ENCODE data around the gene LMF2.
"Not testable (repeated sequence)": the region's sequence is repeated elsewhere in the genome, so short reads cannot be mapped to it uniquely, and the experiment has no call there.

The LMF2 gene

DNA sequence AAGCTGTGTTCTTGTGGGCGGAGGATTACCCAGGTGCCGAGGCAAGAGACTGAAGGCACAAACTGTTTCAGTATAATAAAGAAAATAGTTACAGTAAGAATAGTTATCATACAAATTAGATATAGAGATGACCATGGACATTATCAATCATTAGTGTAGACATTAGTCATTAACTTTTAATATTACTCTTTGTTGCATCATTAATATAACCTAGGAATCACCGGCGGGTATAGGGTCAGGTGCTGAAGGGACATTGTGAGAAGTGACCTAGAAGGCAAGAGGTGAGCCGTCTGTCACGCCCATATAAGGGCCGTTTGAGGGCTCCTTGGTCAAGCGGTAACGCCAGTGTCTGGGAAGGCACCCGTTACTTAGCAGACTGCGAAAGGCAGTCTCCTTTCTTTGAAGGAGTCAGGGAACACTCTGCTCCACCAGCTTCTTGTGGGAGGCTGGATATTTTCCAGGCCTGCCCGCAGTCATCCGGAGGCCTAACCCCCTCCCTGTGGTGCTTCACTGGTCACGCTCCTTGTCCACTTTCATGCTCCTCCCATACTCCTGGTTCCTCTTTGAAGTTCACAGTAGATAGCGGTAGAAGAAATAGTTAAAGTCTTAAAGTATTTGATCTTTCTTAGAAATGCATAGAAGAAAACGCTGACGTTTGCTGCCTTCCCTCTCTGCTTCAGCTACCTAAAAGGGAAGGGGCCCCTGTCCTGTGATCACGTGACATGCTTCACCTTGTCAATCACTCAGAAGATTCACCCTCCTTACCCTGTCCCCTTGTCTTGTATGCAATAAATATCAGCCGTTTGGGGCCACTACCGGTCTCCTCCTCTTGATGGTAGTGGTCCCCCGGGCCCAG, 26.6 kb upstream of the LMF2 start:
- DNase-seq, ATAC-seq: not testable (repeated sequence)

DNA sequence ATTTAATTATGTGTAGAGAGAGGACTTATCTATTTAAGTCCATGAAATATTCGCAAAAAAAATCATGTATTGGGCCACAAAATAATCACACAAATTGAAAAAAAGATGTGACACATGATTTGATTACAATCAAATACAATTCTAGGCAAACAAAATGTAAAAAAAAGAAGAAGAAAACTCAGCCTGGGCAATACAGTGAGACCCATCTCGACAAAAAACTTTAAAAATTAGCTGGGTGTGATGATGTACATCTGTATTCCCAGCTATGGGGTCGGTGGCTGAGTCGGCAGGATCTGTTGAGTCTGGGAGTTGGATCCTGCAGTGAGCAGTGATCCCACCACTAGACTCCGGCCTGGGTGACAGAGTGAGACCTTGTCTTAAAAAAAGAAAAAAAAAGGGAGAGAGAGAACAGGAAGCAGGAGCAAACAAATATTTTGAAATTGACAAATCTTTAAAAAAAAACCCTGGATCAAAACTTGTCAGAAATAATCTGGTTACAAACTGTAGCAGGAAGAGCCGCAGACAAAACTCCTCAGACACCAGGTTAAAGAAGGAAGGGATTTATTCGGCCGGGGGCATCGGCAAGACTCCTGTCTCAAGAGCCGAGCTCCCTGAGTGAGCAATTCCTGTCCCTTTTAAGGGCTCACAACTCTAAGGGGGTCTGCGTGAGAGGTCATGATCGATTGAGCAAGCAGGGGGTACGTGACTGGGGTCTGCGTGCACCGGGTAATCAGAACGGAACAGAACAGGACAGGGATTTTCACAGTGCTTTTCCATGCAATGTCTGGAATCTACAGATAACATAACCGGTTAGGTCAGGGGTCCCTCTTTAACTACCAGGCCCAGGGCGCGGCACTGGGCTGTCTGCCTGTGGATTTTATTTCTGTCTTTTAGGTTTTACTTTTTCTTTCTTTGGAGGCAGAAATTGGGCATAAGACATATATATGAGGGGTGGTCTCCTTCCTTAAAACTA, 25.6 kb upstream of the LMF2 start:
- ATAC-seq (no peak), DNase-seq (no peak)

DNA sequence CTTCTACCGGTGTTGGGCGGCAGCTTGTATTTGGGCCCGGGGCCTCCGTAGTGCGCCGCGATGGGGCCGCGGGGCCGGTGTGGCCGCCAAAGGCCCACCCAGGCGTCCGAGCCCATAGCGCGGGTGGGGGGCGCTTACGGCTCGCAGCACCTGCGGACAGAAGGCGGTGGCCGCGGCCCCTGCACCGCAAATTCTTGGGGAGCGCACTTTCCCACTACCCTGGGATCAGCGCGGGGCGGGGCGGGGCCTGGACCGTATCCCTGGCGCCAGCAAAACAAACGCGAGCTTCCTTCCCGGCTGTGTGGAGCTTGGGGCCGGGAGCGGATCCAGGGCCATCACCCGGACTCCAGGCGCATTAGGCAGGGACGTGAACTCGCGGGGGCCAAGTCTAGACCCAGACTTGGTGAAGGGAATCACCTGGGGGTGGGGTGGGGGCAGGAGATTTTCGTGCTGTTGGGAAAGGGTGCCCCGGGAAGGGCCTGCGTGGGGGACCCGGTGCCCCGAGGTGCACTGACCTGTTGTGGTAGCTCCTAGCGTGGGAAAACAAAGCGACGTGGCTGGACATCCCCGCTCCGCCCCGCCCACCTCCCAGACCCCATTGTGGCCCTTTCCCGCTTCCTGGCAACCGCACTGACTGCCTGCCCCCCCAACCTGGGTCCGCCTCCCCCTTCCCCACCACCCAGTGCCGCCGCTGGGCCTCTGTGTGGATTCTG, 24.6 kb upstream of the LMF2 start:
- ATAC-seq, result no peak
- peak; percentile 41 for DNase-seq

DNA sequence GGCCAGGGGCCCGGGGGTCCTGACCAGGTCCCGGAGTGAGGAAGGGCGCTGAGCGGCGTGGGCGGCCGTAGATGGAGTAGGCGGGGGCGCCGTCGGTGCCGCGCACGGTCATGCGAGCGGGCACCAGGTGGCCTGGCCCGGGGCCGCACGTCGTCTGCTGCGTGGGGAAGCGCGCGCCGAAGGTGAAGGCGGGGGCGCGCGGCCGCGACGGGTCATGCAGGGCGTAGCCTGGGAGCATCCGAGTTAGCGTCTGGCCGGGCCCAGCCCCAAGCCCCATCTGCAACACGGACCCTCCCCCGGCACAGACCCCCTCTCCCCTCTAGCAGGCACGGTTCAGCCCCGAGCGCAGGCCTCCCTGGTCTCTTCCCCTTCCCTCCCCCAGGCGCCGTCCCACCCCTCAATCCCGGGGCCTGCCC, 24.1 kb upstream of the LMF2 start:
- DNase-seq, result peak; percentile 81
- ATAC-seq, result peak; percentile 35

DNA sequence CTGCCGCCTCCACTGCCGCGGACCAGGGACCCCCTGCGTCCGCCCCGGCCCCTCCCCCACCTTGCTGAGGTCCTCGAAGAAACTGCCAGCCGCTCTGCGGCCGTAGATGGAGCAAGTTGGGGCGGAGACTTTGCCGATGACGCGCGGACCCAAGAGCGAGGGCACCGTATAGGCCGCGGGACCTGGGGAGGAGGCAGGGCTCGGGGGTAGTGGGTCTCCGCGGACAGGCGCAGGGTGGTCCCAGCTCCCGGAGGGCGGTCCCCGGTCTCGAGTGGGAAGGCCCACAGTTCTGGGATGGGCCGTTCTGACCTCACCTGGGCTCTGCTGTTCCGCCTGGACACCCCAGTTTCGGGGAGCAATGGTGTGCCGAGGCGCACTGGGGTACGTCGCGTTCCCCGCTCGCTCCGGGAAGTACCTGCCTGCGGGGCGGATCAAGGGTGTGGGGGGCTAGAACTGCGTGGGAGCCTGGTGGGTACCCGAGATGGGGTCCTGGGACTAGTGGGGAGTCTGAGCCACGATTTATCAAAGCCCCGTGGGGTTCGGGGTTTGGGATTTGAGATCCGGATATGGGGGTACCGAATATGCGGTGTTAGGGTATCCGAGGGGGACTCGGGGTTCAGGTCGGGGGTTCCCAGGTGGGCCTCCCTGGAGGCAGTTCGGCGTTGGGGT, 23.5 kb upstream of the LMF2 start:
- DNase-seq (peak; percentile 91), ATAC-seq (peak; percentile 59)

DNA sequence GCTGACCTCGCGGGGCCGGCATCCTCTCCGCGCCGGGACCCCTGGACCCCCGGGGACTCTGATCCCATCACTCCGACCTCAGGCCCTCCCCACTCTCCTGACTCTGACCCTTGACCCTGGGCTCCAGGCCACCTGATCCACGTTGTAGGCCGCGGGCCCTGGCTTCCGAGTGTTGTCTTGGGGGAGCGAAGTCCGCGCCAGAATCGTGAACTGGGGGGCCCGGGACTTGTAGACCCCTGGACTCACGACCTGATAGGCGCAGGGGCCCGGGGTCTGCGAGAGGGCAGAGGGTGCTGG, 23.0 kb upstream of the LMF2 start:
- ATAC-seq (peak; percentile 0), DNase-seq (no peak)

DNA sequence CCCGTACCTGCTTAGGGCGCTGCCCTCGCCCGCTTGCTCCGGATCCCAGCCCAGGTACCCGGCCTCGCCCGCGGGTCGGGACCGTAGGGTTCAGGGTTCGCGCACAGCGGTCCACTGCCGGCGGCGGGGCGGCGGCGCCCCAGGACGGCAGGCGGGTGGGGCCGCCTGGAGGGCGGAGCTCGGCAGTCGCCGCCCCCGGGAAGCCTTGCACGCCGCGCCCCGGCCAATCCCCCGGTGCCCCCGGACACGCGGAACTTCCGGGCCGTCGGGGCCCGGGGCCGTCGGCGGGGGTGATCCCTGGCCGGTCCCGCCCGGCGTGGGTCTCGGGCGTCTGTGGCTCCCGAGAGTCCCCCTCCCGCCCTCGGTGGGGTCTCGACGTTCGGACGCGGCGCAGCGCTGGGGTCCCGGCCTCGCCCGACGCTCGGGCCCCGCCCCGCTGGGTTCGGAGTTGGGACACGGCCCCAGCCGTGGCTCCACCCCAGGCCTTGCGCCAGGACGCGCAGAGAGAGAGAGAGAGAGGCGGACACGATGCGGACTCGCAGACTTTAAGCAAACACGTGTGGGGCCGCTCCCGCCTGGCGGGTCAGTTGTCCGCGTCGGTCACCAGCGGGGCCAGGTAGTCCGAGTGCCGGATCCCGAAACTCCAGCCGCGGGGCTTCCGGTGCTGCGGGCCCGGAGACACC, 22.5 kb upstream of the LMF2 start, which contains the start of gene TYMP:
TSS of gene TYMP (minus strand) at position 116 of the 683 bp plus-strand sequence. CDS start 303 bp downstream, outside the sequence.
- peak; percentile 24 for ATAC-seq
- DNase-seq, result peak; percentile 86

DNA sequence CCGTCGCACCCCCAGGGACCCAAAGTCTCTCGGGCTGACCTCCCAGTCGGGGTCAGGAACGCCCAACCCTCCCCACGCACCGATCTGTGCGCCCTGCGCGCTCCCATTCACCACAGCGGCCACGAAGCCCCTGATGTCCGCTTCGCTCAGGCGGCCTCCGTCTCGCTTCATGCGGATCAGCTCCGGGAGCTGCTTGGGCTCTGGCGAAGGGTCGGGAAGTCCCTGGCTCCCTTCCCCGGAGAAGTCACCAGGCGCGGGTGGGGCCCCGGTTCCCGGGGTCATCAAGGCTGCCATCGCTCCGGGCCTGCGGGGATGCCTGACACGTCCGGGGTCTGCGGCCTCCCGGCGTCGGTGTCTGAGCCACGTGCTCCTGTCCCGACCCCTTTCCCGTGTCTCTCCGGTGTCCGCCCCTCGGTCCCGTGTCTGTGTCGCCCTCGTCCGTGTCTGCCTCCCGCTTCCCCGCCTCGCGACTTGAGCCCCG, 22.0 kb upstream of the LMF2 start:
- ATAC-seq (no peak), DNase-seq (no peak)

DNA sequence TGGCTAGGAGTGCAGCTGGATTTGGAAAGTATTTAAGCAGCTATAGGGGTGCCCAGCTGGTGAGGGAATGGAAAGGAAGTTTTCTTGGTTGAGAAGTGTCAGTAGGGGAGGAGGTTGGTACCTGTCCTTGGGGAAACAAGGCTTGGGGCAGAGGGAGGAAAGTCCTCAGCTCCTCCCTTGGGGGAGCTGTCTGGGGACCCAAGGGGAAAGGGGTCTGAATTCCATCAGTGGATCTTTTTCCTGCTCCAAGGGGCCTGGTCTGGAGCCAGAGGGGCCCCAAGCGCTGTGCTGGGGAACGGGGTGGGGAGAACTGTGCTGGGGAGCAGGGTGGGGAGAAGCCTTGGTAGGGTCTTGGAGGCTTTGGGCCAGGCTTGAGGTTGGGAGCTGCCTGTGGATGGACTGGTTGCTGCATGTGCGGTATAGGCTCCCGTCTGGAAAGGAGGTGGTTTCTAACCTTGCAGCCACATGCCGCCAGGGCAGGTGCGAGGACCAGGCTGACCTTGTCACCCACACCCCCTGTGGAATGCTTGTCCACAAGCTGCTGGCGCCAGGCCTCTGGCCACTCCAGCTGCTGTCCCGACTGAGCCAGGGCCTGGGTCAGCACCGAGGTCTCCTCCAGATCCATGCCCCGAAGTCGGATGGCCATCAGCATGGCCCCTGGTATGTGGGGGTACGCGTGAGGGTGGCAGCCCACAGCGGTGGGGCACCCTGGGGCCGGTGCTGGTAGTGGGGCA, 21.3 kb upstream of the LMF2 start:
- ATAC-seq, result no peak
- DNase-seq, result peak; percentile 27

DNA sequence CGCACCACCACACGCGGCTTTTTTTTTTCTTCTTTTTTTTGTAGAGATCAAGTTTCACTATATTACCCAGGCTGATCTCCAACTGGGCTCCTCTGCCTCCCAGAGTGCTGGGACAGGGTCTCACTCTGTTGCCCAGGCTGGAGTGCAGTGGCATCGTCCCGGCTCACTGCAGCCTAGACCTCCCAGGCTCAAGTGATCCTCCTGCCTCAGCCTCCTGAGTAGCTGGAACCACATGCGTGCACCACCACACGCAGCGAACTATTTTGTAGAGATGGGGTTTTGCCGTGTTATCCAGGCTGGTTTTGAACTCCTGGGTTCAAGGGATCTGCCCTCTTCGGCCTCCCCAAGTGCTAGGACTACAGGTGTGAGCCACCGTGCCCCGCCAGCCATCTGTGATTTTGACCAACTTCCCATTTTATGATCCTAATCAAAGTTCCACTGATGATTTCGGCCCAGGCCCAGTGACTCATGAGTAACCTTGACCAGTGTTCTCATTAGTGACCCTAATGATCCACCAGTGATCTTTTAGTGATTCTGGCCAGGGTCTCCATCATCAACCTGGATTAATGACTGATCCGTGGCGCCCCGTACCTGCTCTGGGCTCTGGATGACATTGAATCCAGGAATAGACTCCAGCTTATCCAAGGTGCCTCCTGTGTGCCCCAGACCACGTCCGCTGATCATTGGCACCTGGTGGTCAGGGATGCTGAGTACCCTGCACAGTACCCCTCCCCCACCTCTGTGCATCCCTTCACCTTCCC, 20.6 kb upstream of the LMF2 start:
- no peak for DNase-seq
- no peak for ATAC-seq

DNA sequence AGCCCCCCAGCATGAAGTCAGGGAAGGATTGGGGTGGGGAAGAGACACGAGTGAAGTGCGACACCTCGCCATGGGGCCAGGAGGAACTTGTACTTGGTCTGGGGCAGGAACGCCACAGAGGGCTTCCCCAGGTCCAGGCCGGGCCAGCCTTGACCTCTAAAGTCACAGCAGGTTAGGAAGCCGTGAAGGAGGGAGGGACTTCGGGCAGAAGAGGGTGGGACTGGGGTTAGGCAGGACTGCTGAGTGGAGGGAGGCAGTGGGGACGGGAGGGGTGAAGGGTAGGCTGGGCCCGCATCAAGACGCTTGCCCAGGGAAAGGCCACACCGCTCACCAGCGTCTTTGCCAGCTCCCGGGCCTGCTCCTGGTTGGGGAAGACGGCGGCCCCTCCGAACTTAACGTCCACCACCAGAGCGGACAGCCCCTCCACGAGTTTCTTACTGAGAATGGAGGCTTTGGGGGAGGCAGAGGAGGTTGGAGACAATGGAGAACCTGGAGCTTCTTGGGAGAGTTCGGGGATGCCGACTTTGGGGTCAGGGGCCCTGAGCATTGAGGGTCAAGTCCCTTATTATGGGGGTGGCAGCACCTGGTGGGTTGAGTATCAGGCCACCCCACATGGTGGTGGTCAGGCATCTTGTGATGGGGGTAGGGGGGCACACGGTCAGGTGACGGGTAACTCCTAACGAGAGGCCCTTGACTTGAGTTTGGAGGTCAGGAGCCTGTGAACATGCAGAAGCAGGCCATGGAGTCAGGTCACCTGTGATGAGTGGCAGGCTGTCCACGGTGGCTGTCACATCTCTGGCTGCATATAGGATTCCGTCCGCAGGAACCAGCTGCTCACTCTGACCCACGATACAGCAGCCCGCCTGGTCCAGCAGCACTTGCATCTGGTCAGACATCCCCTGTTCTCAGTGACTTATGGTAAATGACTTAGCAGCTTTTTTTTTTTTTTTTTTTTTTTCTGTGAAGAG, 19.6 kb upstream of the LMF2 start:
- ATAC-seq (peak; percentile 6), DNase-seq (peak; percentile 71)

DNA sequence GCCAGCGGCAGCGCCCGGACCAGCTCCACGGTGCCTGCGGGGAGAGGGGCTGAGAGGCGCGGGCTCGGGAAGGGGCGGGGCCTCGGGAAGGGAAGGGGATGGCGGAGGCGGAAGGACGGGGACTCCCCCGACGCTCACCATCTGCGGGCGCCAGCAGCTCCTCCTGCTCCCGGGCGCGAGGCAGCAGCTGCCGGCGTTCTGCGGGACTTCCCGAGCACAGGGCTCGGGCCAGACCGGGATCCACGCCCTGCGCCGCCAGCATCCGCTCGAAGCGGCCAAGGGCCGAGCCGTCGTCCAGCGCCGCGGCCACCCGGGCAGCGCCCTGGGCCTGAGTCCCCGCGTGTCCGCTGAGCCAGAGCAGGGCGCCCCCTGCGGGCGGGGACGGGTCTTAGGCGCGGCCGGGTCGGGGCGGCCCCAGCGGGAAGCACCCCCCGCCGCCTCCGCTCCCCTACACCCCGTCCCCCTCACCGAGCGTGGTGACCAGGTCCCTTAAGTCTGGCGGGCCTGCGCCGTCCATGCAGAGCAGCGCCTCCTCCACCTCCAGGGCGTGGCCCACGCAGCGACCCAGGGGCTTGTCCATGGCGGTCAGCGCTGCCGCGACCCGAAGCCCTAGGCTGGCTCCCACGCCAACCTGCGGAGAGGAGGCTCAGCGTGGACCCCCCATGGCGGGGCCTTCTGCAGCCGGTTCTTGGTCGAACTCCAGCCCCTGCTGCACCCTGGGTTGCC, 18.8 kb upstream of the LMF2 start:
- DNase-seq, result peak; percentile 91
- peak; percentile 30 for ATAC-seq

DNA sequence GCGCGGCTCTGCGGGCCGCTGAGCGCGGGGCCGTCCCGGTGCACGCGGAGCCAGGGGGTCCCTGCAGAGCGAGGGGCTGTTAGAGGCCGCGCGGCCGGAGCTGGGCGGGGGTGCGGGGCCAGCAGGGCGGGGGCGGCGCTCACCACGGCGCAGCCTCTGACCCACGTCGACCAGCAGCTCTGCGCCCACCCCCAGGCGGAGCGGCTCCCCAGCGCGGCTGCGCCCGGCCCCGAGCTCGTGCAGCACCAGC, 18.3 kb upstream of the LMF2 start:
- ATAC-seq (no peak), DNase-seq (no peak)

DNA sequence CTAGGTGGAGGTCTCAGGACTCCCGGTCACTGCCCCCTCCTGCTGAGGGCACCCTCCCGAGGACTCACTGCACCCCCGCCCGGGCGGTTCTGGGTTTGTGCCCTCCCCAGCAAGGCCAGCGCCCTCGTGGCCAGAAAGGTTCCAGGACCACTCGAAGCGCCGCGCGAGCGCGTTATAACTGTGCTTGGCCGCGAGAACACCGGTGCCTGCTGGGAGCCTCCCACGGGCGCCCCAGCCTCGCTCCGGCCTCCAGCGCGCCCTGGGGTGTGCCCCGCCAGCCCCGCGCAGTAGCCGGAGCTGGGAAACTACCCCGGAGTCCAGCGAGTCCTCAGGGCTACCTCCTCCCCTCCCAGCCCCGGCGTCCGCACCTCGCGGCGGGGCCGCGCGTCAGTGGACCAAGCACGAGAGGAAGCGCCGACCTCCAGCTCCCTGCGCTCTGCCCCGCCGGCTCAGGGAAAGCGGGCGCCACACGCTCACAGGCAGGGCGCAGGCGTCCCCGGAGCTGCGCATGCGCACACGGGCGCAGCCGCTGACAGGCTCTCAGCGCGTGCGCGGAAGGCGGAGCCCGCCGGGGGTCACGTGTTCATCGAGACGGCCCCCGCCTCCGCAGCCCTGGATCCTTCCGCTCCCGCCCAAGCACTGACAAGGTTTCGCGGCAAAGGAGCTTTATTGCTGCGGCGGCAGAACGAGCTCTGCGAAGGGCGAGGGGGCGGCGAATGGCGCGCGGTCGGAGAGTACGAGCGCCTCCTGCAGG, 17.8 kb upstream of the LMF2 start, which contains the start of gene SCO2:
TSS of gene SCO2 (minus strand) at position 495 of the 754 bp plus-strand sequence. CDS start 1,187 bp downstream, outside the sequence.
- ATAC-seq, result peak; percentile 49
- peak; percentile 99 for DNase-seq

DNA sequence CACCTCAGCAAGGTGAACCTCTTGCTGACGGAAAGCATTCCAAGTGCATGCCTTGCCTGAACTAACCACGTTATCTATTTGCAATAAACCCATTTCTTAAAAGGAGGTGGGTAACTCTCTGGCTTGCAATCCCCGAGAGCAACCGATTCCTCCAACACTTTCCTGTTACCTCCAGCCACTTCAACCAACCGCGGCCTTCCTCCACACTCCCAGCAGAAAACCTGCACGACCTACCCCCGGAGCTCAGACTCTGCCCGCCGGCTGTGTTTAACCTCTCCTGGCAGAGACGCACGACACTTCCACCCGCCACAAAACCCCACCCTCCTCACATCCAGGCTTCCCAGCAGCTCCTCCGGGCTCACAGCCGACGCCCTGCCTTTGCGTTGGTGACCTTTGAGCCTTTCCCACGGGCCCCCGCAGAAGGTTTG, 17.2 kb upstream of the LMF2 start:
- no peak for ATAC-seq

DNA sequence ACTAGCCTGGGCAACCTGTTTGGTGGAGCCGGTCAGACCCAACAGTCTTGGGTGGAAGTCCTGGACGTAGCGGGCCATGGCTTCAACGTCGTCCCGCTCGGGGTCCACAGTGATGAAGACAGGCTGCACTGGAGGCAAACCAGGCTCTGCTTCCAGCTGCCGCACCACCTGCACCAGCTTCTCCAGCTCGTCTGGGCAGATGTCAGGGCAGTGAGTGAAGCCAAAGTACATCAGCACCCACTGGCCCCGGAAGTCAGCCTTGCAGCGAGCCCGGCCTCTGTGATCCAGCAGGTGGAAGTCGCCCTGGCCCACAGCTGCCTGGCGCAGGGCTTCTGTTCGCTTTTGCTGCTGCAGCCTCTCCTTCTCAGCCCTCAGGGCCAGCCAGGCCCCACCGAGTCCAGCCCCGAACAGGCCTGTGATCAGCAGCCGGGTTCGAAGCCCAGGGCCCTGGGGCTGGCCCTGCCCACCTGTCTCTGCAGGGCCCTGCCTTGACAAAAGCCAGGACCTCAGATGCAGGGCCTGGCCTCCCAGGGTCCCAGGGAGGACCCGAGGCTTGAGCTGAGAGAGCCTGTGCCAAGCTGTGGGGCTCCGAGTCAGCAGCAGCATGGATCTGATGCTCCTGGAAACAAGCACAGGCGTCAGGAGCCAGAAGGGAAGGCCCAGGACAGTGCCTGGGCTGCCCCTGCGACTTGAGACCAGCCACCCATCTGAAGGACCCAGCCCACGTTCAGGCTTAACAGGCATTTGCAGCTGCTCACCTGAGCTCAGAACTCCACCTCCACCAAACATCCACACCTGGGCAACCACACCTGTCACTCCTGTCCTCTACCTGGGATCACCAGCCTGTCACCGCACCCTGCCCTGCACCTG, 16.5 kb upstream of the LMF2 start:
- ATAC-seq (no peak), DNase-seq (no peak)

More for the DNA sequence above, 17.2 kb upstream of the LMF2 start:
- no peak for DNase-seq
